H9 (cell line): ENCODE data around the gene CYP19A1. TPM values are rescaled to one million over a fixed set of nuclear protein-coding genes. Genes with fewer than 3 reads are reported as not detected.

Experiments used
- DNase-seq: peaks from one replicate; pipeline ENCODE4 v3.0.0-alpha.2; 2017
- H2AFZ ChIP-seq: one replicate; pipeline ENCODE4 v1.6.1; 2013; ENCODE audit warnings: mild to moderate bottlenecking, low read length, control low read depth, moderate library complexity
- H2AK5ac ChIP-seq: 2 replicates; pipeline ENCODE4 v1.6.1; 2013; ENCODE audit warnings: low read length, control low read depth, mixed read lengths; ENCODE audit not compliant: insufficient read length
- H2BK120ac ChIP-seq: one replicate; pipeline ENCODE4 v1.6.1; 2013; ENCODE audit warnings: low read depth, mild to moderate bottlenecking, low read length, control low read depth, inconsistent platforms; ENCODE audit not compliant: poor library complexity, severe bottlenecking
- H2BK12ac ChIP-seq: 2 replicates; pipeline ENCODE4 v1.6.1; 2013; ENCODE audit warnings: low read length, control low read depth, mixed read lengths, low read depth; ENCODE audit not compliant: insufficient read length
- H2BK15ac ChIP-seq: 2 replicates; pipeline ENCODE4 v1.6.1; 2013; ENCODE audit warnings: low read depth, low read length, control low read depth
- H2BK20ac ChIP-seq: one replicate; pipeline ENCODE4 v1.6.1; 2013; ENCODE audit warnings: low read depth, mild to moderate bottlenecking, low read length, control low read depth, inconsistent platforms; ENCODE audit not compliant: poor library complexity, severe bottlenecking
- H2BK5ac ChIP-seq: 2 replicates; pipeline ENCODE4 v1.6.1; 2013; ENCODE audit warnings: low read length, control low read depth, mixed read lengths; ENCODE audit not compliant: insufficient read length
- H3K14ac ChIP-seq: 2 replicates; pipeline ENCODE4 v1.6.1; 2013; ENCODE audit warnings: low read length, control low read depth; ENCODE audit not compliant: insufficient read depth
- H3K18ac ChIP-seq: 2 replicates; pipeline ENCODE4 v1.6.1; 2013; ENCODE audit warnings: low read depth, mild to moderate bottlenecking, mixed read lengths, low read length, control low read depth; ENCODE audit not compliant: insufficient read length
- H3K23ac ChIP-seq: 2 replicates; pipeline ENCODE4 v1.6.1; 2013; ENCODE audit warnings: low read length, control low read depth, mixed read lengths, low read depth; ENCODE audit not compliant: insufficient read length
- H3K23me2 ChIP-seq: 2 replicates; pipeline ENCODE4 v1.6.1; 2013; ENCODE audit warnings: low read depth, mild to moderate bottlenecking, mixed read lengths, low read length, control low read depth; ENCODE audit not compliant: insufficient read length, poor library complexity, severe bottlenecking
- H3K27ac ChIP-seq: 2 replicates; pipeline ENCODE4 v1.5.1; 2013; ENCODE audit warnings: low read length, control low read depth, mixed read lengths, low read depth; ENCODE audit not compliant: insufficient read length
- H3K27me3 ChIP-seq: 2 replicates; pipeline ENCODE4 v1.6.1; 2013; ENCODE audit warnings: low read length, control low read depth, inconsistent platforms; ENCODE audit not compliant: insufficient read depth
- H3K4ac ChIP-seq: 2 replicates; pipeline ENCODE4 v1.6.1; 2013; ENCODE audit warnings: low read depth, mild to moderate bottlenecking, control low read depth, inconsistent platforms, low read length, moderate library complexity
- H3K4me1 ChIP-seq: 2 replicates; pipeline ENCODE4 v1.6.1; 2013; ENCODE audit warnings: low read length, control low read depth, inconsistent platforms; ENCODE audit not compliant: insufficient read depth
- H3K4me2 ChIP-seq: 2 replicates; pipeline ENCODE4 v1.6.1; 2013; ENCODE audit warnings: low read length, control low read depth, mixed read lengths; ENCODE audit not compliant: insufficient read length, insufficient read depth
- H3K56ac ChIP-seq: 2 replicates; pipeline ENCODE4 v1.6.1; 2013; ENCODE audit warnings: low read depth, mild to moderate bottlenecking, mixed read lengths, low read length, control low read depth; ENCODE audit not compliant: insufficient read length
- H3K79me1 ChIP-seq: 2 replicates; pipeline ENCODE4 v1.6.1; 2013; ENCODE audit warnings: low read depth, mild to moderate bottlenecking, moderate library complexity, low read length, control low read depth, inconsistent platforms; ENCODE audit not compliant: insufficient read depth, poor library complexity, severe bottlenecking
- H3K79me2 ChIP-seq: 2 replicates; pipeline ENCODE4 v1.6.1; 2013; ENCODE audit warnings: low read length, control low read depth, inconsistent platforms; ENCODE audit not compliant: insufficient read depth
- H3K9ac ChIP-seq: 2 replicates; pipeline ENCODE4 v1.6.1; 2013; ENCODE audit warnings: low read length, control low read depth, mixed read lengths; ENCODE audit not compliant: insufficient read length; ENCODE audit errors: extremely low read depth
- H3K9me3 ChIP-seq: one replicate; pipeline ENCODE4 v1.6.1; 2013; ENCODE audit warnings: low read depth, low read length, inconsistent platforms; ENCODE audit not compliant: control insufficient read depth
- H3T11ph ChIP-seq: one replicate; pipeline ENCODE4 v1.6.1; 2013; ENCODE audit warnings: mild to moderate bottlenecking, low read length, control low read depth, inconsistent platforms
- H4K20me1 ChIP-seq: one replicate; pipeline ENCODE4 v1.6.1; 2013; ENCODE audit not compliant: control insufficient read depth, insufficient read length, insufficient read depth
- H4K5ac ChIP-seq: 2 replicates; pipeline ENCODE4 v1.6.1; 2013; ENCODE audit warnings: low read depth, mild to moderate bottlenecking, mixed read lengths, low read length, control low read depth; ENCODE audit not compliant: insufficient read length
- H4K8ac ChIP-seq: replicated peaks from 2 replicates; pipeline ENCODE4 v1.6.1; 2013; ENCODE audit warnings: low read length, control low read depth, mixed read lengths, low read depth; ENCODE audit not compliant: insufficient read length
- H4K91ac ChIP-seq: 2 replicates; pipeline ENCODE4 v1.6.1; 2013; ENCODE audit warnings: low read depth, mild to moderate bottlenecking, moderate library complexity, mixed read lengths, low read length, control low read depth; ENCODE audit not compliant: insufficient read length
- H3K27ac Mint-ChIP-seq, 3 experiments: 2 replicates in 2 of 3; 3 replicates in 1 of 3; pipeline ENCODE4 v1.8.0; 2020 to 2021; ENCODE audit warnings: mixed read lengths in 3 of 3, mild to moderate bottlenecking in 1 of 3, moderate library complexity in 1 of 3
- H3K27me3 Mint-ChIP-seq: 2 replicates; pipeline ENCODE4 v1.8.0; 2021; ENCODE audit warnings: low read depth, mild to moderate bottlenecking, moderate library complexity, mixed read lengths
- H3K36me3 Mint-ChIP-seq, 3 experiments: 2 replicates in 2 of 3; 3 replicates in 1 of 3; pipeline ENCODE4 v1.8.0; 2020 to 2021; ENCODE audit warnings: low read depth in 3 of 3, mixed read lengths in 3 of 3; ENCODE audit not compliant: insufficient read depth in 1 of 3
- H3K4me1 Mint-ChIP-seq, 2 experiments: 2 replicates each; pipeline ENCODE4 v1.8.0; 2020; ENCODE audit warnings: mixed read lengths in 2 of 2
- H3K4me3 Mint-ChIP-seq, 2 experiments: 2 replicates in 1 of 2; 3 replicates in 1 of 2; pipeline ENCODE4 v1.8.0; 2020 to 2021; ENCODE audit warnings: mild to moderate bottlenecking in 2 of 2, mixed read lengths in 2 of 2, moderate library complexity in 1 of 2
- H3K9me3 Mint-ChIP-seq, 2 experiments: 2 replicates in 1 of 2; 3 replicates in 1 of 2; pipeline ENCODE4 v1.8.0; 2020; ENCODE audit warnings: mild to moderate bottlenecking in 2 of 2, mixed read lengths in 2 of 2, moderate library complexity in 1 of 2
- CTCF ChIP-seq: fragments of 200-600 bp; sonication (generic); conservative IDR thresholded peaks from 3 replicates; pipeline ENCODE4 v1.8.0; 2021; ENCODE audit warnings: antibody characterized with exemption, mild to moderate bottlenecking
- WGBS: extraction: QIAGEN DNeasy Blood & Tissue Kit; methylation state at CpG from one replicate; pipeline ENCODE4 v1.1.7; 2013; ENCODE audit warnings: missing lambda C conversion rate, low lambda C conversion rate, mixed read lengths; ENCODE audit not compliant: insufficient read length; ENCODE audit errors: extremely low coverage; 5-methylcytosine and 5-hydroxymethylcytosine counted together
- total RNA-seq: library from RNA; stranded (reverse); gene quantifications from 2 replicates; pipeline ENCODE4 v1.2.1, GENCODE V29; 2021

Gene CYP19A1
- total RNA-seq, 1 experiment from 2014 or later = not detected

GRCh38 chr15:51332206-51333147 is 5.9 kb downstream of the CYP19A1 start:
- no peaks in the 10 kb centered on the region for H3K79me2 ChIP-seq
- H3K79me1 ChIP-seq = no peaks in the 10 kb centered on the region
- no peak overlapping the region for H3K4me3 Mint-ChIP-seq
- H3K9ac ChIP-seq = no peak overlapping the region
- no peak overlapping the region for H3T11ph ChIP-seq
- no peak overlapping the region for H3K27ac Mint-ChIP-seq
- H2BK5ac ChIP-seq = no peak overlapping the region
- H3K56ac ChIP-seq = no peak overlapping the region
- no peak overlapping the region for H2AFZ ChIP-seq
- no peak overlapping the region for H3K14ac ChIP-seq
- TF ChIP-seq CTCF = no peak
- H2BK12ac ChIP-seq = no peak overlapping the region
- DNase-seq = no peak
- H3K27me3 ChIP-seq = no peaks in the 10 kb centered on the region
- H3K4me2 ChIP-seq = no peak overlapping the region
- H3K36me3 Mint-ChIP-seq = no peaks in the 10 kb centered on the region
- no peak overlapping the region for H4K8ac ChIP-seq
- no peak overlapping the region for H3K23ac ChIP-seq
- H3K4me1 ChIP-seq = no peaks in the 10 kb centered on the region
- H3K4me1 Mint-ChIP-seq = no peaks in the 10 kb centered on the region
- peaks cover 14% of the 10 kb centered on the region for H3K27me3 Mint-ChIP-seq
- no peak overlapping the region for H3K18ac ChIP-seq
- no peaks in the 10 kb centered on the region for H4K20me1 ChIP-seq
- no peak overlapping the region for H2BK20ac ChIP-seq
- H2BK120ac ChIP-seq = no peak overlapping the region
- no peaks in the 10 kb centered on the region for H3K9me3 ChIP-seq
- no peaks in the 10 kb centered on the region; a peak in 1 of 5 replicates for H3K9me3 Mint-ChIP-seq
- no CpG with 5 or more reads among the region's 4 CpGs for WGBS
- no peaks in the 10 kb centered on the region for H3K23me2 ChIP-seq
- no peak overlapping the region for H2BK15ac ChIP-seq
- no peak overlapping the region for H3K27ac ChIP-seq
- no peak overlapping the region for H2AK5ac ChIP-seq
- no peak overlapping the region for H4K91ac ChIP-seq
- no peak overlapping the region for H3K4ac ChIP-seq
- H4K5ac ChIP-seq = no peak overlapping the region
